ENCODE measurements around the gene DNAJC22.
"Not testable (repeated sequence)": the region's sequence is repeated elsewhere in the genome, so short reads cannot be mapped to it uniquely, and the experiment has no call there.

DNAJC22 gene

DNA sequence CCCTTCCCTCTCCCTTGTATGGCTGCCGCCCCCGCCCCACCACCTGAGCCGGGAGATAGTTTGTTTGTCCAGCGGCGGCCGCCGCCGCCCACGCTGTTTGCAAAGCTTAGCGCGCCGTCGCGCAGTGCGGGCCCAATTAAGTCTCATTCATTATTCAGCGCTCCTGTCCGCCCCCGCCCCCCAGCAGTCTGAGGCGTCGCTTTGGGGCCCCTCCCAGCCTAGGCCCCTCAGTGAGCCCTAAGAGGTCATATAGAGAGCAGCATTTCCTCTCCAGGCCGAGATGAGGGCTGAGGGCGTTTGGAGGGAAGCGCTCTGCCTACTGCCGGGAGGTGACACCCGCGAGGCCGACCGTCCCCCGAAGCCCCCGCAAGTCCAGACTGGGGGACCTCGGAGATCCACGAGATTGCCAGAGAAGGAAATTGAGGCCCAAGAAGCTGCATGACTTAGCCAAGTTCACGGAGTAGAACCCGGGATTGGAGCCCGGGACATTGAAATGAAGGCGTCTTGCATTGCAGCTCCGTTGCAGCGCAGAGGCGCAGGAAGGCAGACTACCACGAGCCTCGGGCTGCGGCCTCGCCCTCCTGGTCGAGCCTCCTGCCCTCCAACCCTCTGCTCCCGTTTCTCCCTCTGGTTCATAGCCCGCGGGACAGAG is at the start of gene DNAJC22:
TSS of gene DNAJC22 (plus strand) at position 230 of the 652 bp plus-strand sequence. CDS start 1,985 bp downstream, outside the sequence.
- DNase-seq (ENCODE audit: low read depth in 2 of 2): no peak

GRCh38 chr12:49297695-49298060 is 49.0 kb upstream of the DNAJC22 start:
- DNase-seq (ENCODE audit: low read depth in 2 of 2): no peak

GRCh38 chr12:49298160-49298559 is 48.5 kb upstream of the DNAJC22 start:
- DNase-seq (ENCODE audit: low read depth in 2 of 2): no peak

- no peak for DNase-seq (ENCODE audit: low read depth in 2 of 2)
Observed at GRCh38 chr12:49301760-49302159, 44.9 kb upstream of the DNAJC22 start.

- no peak for DNase-seq (ENCODE audit: low read depth in 2 of 2)
Observed at GRCh38 chr12:49304161-49304560, 42.5 kb upstream of the DNAJC22 start.

DNA sequence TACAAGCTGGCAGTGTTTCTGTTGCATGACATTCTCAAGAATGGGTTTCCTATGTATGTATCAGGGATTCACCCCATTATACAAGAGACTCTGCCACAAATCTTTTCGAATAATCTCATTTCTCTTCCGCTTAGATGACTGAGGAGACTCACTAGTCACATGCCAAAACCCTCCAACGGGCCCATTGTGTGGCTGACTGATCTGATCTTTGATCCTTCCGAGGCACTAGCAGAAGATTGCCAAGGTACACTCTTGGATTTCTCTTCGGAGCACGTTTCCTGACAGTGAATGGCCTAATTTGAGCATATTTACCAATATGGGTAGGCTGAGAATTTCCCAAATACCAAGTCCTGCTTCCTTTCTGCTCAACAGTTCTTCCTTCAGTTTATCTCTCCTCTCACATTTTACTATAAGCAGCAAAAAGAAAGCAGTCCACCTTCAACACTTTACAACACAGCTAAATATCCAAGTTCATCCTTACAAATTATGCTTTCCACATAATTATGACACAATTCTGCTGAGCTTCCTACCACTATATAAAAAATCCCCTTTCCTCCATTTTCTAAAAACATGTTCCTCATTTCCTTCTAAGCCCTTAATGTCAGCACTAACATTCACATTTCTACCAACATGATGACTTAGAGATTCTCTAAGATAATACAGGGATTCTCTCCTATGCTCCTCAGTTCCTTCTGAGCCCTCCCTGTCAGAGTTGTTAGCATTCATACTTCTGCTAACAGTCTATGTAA is 40.8 kb upstream of the DNAJC22 start:
- DNase-seq (ENCODE audit: low read depth in 2 of 2): no peak

DNA sequence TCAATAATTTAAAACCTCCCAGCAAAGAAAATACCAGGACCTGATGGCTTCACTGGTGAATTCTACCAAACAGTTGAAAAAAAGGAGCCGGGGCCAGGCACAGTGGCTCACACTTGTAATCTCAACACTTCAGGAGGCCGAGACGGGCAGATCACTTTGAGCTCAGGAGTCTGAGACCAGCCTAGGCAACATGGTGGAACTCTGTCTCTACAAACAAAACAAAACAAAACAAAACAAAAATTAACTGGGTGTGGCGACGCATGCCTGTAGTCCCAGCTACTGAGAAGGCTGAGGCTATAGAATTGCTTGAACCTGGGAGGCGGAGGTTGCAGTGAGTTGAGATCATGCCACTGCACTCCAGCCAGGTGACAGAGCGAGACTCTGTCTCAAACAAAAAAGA is 37.3 kb upstream of the DNAJC22 start:
- no peak for DNase-seq (ENCODE audit: low read depth in 2 of 2)

DNA sequence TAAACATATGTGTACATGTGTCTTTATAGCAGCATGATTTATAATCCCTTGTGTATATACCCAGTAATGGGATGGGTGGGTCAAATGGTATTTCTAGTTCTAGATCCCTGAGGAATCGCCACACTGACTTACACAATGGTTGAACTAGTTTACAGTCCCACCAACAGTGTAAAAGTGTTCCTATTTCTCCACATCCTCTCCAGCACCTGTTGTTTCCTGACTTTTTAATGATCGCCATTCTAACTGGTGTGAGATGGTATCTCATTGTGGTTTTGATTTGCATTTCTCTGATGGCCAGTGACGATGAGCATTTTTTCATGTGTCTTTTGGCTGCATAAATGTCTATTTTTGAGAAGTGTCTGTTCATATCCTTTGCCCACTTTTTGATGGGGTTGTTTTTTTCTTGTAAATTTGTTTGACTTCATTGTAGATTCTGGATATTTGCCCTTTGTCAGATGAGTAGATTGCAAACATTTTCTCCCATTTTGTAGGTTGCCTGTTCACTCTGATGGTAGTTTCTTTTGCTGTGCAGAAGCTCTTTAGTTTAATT is 36.2 kb upstream of the DNAJC22 start:
- not testable (repeated sequence) for DNase-seq (ENCODE audit: low read depth in 2 of 2)

DNA sequence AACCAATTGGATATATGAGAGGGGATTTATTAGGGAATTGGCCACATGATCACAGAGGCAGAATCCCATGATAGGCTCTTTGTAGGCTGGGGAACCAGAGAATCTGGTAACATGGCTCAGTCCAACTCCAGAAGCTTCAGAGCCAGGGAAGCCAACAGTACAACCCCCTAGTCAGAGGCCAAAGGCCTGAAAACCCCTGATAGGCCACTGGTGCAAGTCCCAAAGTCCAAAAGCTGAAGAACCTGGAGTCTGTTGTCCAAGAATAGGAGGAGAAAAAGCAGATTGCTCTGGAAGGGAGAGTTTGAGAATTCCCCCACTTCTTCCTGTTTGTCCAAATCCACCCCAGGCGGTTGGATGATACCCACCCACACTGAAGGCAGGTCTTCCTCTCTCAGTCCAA is 31.9 kb upstream of the DNAJC22 start:
- no peak for DNase-seq (ENCODE audit: low read depth in 2 of 2)

DNA sequence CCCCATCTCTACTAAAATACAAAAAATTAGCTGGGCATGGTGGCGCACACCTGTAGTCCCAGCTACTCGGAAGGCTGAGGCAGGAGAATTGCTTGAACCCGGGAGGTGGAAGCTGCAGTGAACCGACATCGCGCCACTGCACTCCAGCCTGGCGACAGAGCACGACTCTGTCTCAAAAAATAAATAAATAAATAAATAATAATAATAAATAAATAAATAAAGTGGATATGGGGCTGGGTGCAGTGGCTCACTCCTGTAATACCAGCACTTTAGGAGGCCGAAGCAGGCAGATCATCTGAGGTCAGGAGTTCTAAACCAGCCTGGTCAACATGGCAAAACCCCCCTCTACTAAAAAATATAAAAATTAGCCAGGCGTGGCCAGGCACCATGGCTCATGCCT is 29.6 kb upstream of the DNAJC22 start:
- DNase-seq (ENCODE audit: low read depth in 2 of 2): not testable (repeated sequence)

DNA sequence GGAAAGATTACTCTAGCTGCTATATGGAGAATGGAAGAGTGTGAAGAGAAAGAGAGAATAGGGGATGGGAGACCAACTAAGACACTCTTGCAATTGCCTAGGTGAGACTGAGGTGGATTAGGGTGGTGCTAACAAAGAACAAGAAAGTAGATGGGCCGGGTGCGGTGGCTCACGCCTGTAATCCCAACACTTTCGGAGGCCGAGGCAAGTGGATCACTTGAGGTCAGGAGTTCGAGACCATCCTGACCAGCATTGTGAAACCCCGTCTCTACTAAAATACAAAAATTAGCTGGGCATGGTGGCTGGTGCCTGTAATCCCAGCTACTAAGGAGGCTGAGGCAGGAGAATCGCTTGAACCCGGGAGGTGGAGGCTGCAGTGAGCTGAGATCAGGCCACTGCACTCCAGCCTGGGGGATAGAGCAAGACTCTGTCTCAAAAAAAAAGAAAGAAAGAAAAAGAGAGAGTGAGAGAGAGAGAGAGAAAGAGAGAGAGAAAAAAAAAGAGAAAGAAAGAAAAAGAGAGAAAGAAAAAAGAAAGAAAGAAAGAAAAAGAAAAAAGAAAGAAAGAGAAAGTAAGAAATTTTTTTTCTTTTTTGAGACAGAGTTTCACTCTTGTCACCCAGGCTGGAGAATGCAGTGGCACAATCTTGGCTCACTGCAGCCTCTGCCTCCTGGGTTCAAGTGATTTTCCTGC is 26.1 kb upstream of the DNAJC22 start:
- DNase-seq (ENCODE audit: low read depth in 2 of 2): not testable (repeated sequence)

GRCh38 chr12:49322367-49322707 is 24.4 kb upstream of the DNAJC22 start:
- no peak for DNase-seq (ENCODE audit: low read depth in 2 of 2)

DNA sequence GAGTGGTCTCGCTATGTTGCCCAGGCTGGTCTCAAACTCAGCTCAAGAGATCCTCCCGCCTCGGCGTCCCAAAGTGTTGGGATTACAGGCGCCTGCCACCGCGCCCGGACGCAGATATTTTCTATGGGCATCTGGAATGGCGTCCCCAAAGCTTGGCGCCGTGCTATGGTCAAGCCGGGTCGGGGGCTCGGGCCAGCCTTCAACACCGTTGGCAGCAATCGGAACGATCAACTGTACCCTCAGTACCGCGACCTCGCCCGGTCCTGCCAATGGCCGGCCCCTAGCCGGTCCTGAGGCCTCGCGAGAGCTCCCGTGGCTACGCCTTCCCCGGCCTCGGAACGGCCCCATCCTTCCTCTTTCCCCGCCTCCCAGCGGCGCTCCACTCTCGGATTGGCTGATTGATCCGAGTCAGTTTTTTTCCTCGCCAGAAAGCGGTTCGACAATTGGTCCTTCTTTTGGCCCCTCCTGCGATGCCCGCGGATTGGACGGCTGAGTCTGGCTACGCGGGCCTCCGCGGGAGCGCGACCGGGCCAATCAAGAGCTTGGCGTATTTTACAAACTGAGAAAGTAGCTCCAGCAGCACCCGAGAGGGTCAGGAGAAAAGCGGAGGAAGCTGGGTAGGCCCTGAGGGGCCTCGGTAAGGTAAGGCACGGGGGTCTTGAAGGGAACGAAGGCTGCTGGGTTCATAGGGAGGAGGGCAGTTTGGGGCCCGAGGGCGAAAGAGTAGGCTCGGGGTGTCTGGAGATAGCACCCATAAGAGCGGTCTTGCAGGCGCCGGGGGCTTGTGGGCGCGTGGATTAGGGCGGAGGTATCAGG is 23.8 kb upstream of the DNAJC22 start, which contains the start of gene TROAP:
TSS of gene TROAP (plus strand) at position 548 of the 816 bp plus-strand sequence. CDS start 354 bp downstream, outside the sequence.
- DNase-seq (ENCODE audit: low read depth in 2 of 2): peak; percentile 95 to 96

- no peak for DNase-seq (ENCODE audit: low read depth in 2 of 2)
Observed at GRCh38 chr12:49323524-49324097, 23.1 kb upstream of the DNAJC22 start.

- DNase-seq (ENCODE audit: low read depth in 2 of 2): no peak
Observed at GRCh38 chr12:49325606-49326005, 21.1 kb upstream of the DNAJC22 start.

- DNase-seq (ENCODE audit: low read depth in 2 of 2): no peak
Observed at GRCh38 chr12:49327368-49327767, 19.3 kb upstream of the DNAJC22 start.

- DNase-seq (ENCODE audit: low read depth in 2 of 2): no peak
Observed at GRCh38 chr12:49327887-49328286, 18.8 kb upstream of the DNAJC22 start.

DNA sequence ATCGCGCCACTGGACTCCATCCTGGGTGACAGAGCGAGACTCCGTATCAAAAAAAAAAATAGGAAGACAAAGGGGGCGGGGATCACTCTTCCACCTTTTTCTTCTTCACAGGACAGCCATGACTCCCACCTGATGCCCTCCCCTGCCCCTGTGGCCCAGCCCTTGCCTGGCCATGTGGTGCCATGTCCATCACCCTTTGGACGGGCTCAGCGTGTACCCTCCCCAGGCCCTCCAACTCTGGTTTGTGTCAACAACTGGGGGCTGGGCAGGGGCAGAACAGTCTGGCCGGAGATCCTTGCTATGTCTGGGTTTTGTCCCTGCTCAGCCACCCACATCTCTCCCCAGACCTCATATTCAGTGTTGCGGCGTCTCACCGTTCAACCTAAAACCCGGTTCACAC is 17.9 kb upstream of the DNAJC22 start:
- no peak for DNase-seq (ENCODE audit: low read depth in 2 of 2)

GRCh38 chr12:49330032-49330619 is 16.6 kb upstream of the DNAJC22 start:
- no peak for DNase-seq (ENCODE audit: low read depth in 2 of 2)

DNA sequence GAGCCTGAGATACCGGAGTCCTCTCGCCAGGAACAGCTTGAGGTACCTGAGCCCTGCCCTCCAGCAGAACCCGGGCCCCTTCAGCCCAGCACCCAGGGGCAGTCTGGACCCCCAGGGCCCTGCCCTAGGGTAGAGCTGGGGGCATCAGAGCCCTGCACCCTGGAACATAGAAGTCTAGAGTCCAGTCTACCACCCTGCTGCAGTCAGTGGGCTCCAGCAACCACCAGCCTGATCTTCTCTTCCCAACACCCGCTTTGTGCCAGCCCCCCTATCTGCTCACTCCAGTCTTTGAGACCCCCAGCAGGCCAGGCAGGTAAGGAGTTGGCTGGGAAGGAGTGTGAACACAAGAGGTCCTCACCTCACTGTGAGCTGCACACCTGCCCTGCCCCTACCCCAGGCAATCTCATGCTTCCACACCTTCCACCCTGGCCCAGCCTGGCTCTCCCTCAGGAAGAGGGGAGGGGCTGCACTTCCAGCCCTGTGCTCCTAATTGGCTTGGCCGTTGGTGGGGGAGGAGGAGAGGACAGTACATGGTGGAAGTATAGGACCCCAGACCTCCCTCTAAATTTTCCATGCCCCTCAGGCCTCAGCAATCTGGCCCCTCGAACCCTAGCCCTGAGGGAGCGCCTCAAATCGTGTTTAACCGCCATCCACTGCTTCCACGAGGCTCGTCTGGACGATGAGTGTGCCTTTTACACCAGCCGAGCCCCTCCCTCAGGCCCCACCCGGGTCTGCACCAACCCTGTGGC is 15.9 kb upstream of the DNAJC22 start:
- DNase-seq (ENCODE audit: low read depth in 2 of 2): no peak

All from stimulated activated CD4-positive, alpha-beta T cell treated with anti-CD3 and anti-CD28 coated beads, Interleukin-15, amount 100 ng/mL, for 48 hours (primary cell).